22Rv1 (cell line): Measurements from ENCODE around the gene UTS2R.

Experiments used
- CTCF ChIP-seq: fragments of 450-650 bp; IDR thresholded peaks from 2 replicates; pipeline ENCODE4 v1.5.1; 2017; ENCODE audit warnings: mild to moderate bottlenecking
- ZFX ChIP-seq: fragments of 450-650 bp; IDR thresholded peaks from 2 replicates; pipeline ENCODE4 v1.6.1; 2017; ENCODE audit warnings: antibody characterized with exemption, borderline replicate concordance

DNA sequence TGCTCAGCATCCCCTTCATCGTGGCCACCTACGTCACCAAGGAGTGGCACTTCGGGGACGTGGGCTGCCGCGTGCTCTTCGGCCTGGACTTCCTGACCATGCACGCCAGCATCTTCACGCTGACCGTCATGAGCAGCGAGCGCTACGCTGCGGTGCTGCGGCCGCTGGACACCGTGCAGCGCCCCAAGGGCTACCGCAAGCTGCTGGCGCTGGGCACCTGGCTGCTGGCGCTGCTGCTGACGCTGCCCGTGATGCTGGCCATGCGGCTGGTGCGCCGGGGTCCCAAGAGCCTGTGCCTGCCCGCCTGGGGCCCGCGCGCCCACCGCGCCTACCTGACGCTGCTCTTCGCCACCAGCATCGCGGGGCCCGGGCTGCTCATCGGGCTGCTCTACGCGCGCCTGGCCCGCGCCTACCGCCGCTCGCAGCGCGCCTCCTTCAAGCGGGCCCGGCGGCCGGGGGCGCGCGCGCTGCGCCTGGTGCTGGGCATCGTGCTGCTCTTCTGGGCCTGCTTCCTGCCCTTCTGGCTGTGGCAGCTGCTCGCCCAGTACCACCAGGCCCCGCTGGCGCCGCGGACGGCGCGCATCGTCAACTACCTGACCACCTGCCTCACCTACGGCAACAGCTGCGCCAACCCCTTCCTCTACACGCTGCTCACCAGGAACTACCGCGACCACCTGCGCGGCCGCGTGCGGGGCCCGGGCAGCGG is 3.2 kb downstream of the UTS2R start:
- TF ChIP-seq CTCF (no peak), ZFX (no peak)
